Uterine smooth muscle cell (primary cell): ENCODE results near the gene ZPR1. TPM values are rescaled to one million over a fixed set of nuclear protein-coding genes. Genes with fewer than 3 reads are reported as not detected.

Experiments used
- total RNA-seq: library from RNA; depleted of rRNA; stranded (reverse); fragments of >200 nt; gene quantifications from 2 replicates; pipeline ENCODE4 v1.2.3, GENCODE V29; 2014

ZPR1 gene, protein sequence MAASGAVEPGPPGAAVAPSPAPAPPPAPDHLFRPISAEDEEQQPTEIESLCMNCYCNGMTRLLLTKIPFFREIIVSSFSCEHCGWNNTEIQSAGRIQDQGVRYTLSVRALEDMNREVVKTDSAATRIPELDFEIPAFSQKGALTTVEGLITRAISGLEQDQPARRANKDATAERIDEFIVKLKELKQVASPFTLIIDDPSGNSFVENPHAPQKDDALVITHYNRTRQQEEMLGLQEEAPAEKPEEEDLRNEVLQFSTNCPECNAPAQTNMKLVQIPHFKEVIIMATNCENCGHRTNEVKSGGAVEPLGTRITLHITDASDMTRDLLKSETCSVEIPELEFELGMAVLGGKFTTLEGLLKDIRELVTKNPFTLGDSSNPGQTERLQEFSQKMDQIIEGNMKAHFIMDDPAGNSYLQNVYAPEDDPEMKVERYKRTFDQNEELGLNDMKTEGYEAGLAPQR
- total RNA-seq = 49.2 and 65.3 TPM in 2 replicates

GRCh38 chr11:116787786-116788486 lies at the start of gene ZPR1:
TSS of gene ZPR1 (minus strand) at chr11:116788023. CDS start at chr11:116787990, 33 bp downstream.

GRCh38 chr11:116829525-116830183 lies 41.8 kb upstream of the ZPR1 start, which contains the start of gene APOC3:
TSS of gene APOC3 (plus strand) at chr11:116829907. CDS start at chr11:116830583, 676 bp downstream.

DNA sequence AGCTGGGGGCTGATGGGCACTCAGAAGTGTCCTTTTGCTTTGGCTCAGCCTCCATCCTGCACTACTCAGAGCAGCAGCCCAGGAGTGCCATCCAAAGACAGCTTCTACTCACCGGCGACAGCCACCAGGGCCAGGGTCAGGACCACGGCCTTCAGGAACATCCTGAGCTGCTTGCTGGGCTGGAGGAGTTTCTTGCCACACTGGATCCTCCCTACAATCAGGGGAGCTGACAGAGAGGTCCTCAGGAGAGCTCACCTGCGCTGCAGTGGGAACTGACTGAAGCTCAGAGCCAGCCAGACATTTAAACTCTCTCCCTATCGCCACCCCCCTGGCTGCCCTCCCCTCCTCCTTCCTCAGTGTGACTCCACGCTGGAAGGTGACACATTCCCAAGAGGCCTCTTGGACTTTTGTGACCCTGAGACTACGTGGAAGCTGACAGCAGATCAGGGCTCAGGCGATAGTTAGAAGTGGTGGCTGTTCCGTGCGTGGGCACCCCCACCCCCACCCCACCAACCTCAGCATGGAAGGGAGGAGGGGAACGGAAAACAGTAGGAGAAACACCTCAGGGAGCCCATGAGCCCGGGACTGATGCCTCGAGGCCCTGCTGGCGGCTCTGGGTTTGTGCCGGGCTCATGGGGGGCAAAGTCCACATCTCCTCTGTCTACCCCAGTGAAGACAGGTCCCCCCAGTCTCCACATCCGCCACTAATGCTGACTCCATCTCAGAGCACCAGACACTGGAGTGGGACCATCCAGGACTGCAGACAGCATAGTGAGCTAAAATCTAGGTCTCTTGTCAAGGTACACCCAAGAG lies 35.4 kb upstream of the ZPR1 start, which contains the start of gene APOA4:
APOA4 (minus strand) TSS at position 274 of the 813 bp plus-strand sequence; CDS start at position 161, 113 bp downstream.

DNA sequence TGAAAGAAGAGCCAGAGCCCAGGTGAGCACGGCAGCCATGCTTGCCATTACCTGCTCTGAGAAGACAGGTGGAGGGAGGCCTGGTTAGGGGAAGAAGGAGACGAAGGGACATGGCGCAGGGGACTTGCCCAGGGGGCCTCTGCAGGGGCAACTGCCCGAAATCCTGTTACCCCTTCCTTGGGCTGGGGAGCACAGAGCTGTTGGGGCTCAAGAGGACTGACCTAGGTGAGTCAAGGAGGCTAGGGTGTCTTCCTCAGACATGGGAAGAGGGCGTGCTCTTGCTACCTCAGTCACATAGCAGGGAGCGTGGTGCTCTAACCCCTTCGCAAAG lies 4.0 kb upstream of the ZPR1 start, which contains the start of gene APOA5:
APOA5 (minus strand) TSS at position 67 of the 331 bp plus-strand sequence; CDS start at position 48, 19 bp downstream.

GRCh38 chr11:116772443-116773202 lies 15.2 kb downstream of the ZPR1 start, which contains the start of gene BUD13:
TSS of gene BUD13 (minus strand) at chr11:116772987. CDS start at chr11:116772964, 23 bp downstream.

Other genes starting within 250 kb of the ZPR1 start
- 13.0 and 21.8 TPM in 2 replicates for gene BUD13, start 15.0 kb downstream of the ZPR1 start, total RNA-seq
- not detected in 2 replicates for gene APOA5, start 3.9 kb upstream of the ZPR1 start, total RNA-seq
- not detected in 2 replicates for gene APOA4, start 35.3 kb upstream of the ZPR1 start, total RNA-seq
- not detected in 2 replicates for gene APOC3, start 41.9 kb upstream of the ZPR1 start, total RNA-seq
- 0.62 and 1.4 TPM in 2 replicates for gene APOA1, start 49.6 kb upstream of the ZPR1 start, total RNA-seq